Liver (tissue), 9 donors: ENCODE measurements around the gene TSTD2. TPM values are rescaled to one million over a fixed set of nuclear protein-coding genes. Genes with fewer than 3 reads are reported as not detected.
"Not testable (repeated sequence)": the region's sequence is repeated elsewhere in the genome, so short reads cannot be mapped to it uniquely, and the experiment has no call there.

Experiments
- DNase-seq: peaks from one replicate; pipeline ENCODE4 v3.0.0-alpha.2; 2017; ENCODE audit warnings: low spot score
- H3K27ac ChIP-seq, 2 donors: one replicate each; pipeline ENCODE4 v1.7.0; 2013; ENCODE audit warnings: inconsistent platforms in 2 of 2, low read length in 2 of 2, control low read depth in 1 of 2, low read depth in 1 of 2, mild to moderate bottlenecking in 1 of 2
- H3K27me3 ChIP-seq, 4 donors: one replicate each; pipeline versions ENCODE4 v1.6.1 to v1.7.0; 2013; ENCODE audit warnings: low read length in 3 of 4, inconsistent platforms in 1 of 4, mild to moderate bottlenecking in 1 of 4, moderate library complexity in 1 of 4; ENCODE audit not compliant: control insufficient read depth in 4 of 4, insufficient read depth in 4 of 4
- H3K36me3 ChIP-seq, 4 donors: one replicate each; pipeline versions ENCODE4 v1.6.1 to v1.7.0; 2013; ENCODE audit warnings: low read length in 3 of 4, mild to moderate bottlenecking in 3 of 4, low read depth in 1 of 4, moderate library complexity in 1 of 4; ENCODE audit not compliant: control insufficient read depth in 4 of 4, insufficient read depth in 3 of 4
- H3K4me1 ChIP-seq, 4 donors: one replicate each; pipeline versions ENCODE4 v1.6.1 to v1.7.0; 2013; ENCODE audit warnings: low read length in 3 of 4, mild to moderate bottlenecking in 3 of 4, moderate library complexity in 1 of 4; ENCODE audit not compliant: control insufficient read depth in 4 of 4, insufficient read depth in 4 of 4
- H3K4me3 ChIP-seq, 3 donors: one replicate each; pipeline versions ENCODE4 v1.6.1 to v1.7.0; 2013; ENCODE audit warnings: low read length in 3 of 3, control low read depth in 1 of 3, low read depth in 1 of 3, mild to moderate bottlenecking in 1 of 3
- H3K9ac ChIP-seq, 2 donors: one replicate each; pipeline ENCODE4 v1.7.0; 2013; ENCODE audit warnings: low read length in 2 of 2, mild to moderate bottlenecking in 2 of 2, moderate library complexity in 2 of 2, control low read depth in 1 of 2, low read depth in 1 of 2
- H3K9me3 ChIP-seq, 4 donors: one replicate each; pipeline versions ENCODE4 v1.6.1 to v1.7.0; 2013; ENCODE audit warnings: low read length in 3 of 4; ENCODE audit not compliant: control insufficient read depth in 4 of 4
- ATF3 ChIP-seq: IDR thresholded peaks from 2 replicates; pipeline ENCODE4 v1.6.1; 2016; ENCODE audit warnings: antibody characterized with exemption
- EGR1 ChIP-seq, 2 donors: IDR thresholded peaks; 2 replicates each; pipeline ENCODE4 v1.6.1; 2016 to 2018; ENCODE audit warnings: antibody characterized with exemption in 2 of 2, low read depth in 2 of 2
- FOXA1 ChIP-seq: IDR thresholded peaks from 2 replicates; pipeline ENCODE4 v1.6.1; 2016; ENCODE audit warnings: antibody characterized with exemption
- FOXA2 ChIP-seq: IDR thresholded peaks from 2 replicates; pipeline ENCODE4 v1.6.1; 2016; ENCODE audit warnings: antibody characterized with exemption
- GABPA ChIP-seq, 2 donors: IDR thresholded peaks in 1 of 2; conservative IDR thresholded peaks in 1 of 2; 2 replicates each; pipeline ENCODE4 v1.6.1; 2016; ENCODE audit warnings: antibody characterized with exemption in 2 of 2, mild to moderate bottlenecking in 1 of 2, moderate library complexity in 1 of 2
- HNF4A ChIP-seq, 2 donors: conservative IDR thresholded peaks; 2 replicates each; pipeline ENCODE4 v1.6.1; 2016; ENCODE audit warnings: antibody characterized with exemption in 2 of 2, mild to moderate bottlenecking in 2 of 2
- HNF4G ChIP-seq: IDR thresholded peaks from 2 replicates; pipeline ENCODE4 v1.6.1; 2016; ENCODE audit warnings: antibody characterized with exemption
- MAX ChIP-seq: IDR thresholded peaks from 2 replicates; pipeline ENCODE4 v1.6.1; 2016; ENCODE audit warnings: antibody characterized with exemption
- NR2F2 ChIP-seq: IDR thresholded peaks from 2 replicates; pipeline ENCODE4 v1.6.1; 2016; ENCODE audit warnings: antibody characterized with exemption
- RAD21 ChIP-seq, 2 donors: IDR thresholded peaks; 2 replicates each; pipeline ENCODE4 v1.6.1; 2016; ENCODE audit warnings: antibody characterized with exemption in 2 of 2, mild to moderate bottlenecking in 2 of 2
- REST ChIP-seq: IDR thresholded peaks from 2 replicates; pipeline ENCODE4 v1.6.1; 2016; ENCODE audit warnings: antibody characterized with exemption, mild to moderate bottlenecking
- RXRA ChIP-seq, 2 donors: IDR thresholded peaks; 2 replicates each; pipeline ENCODE4 v1.6.1; 2017 to 2018; ENCODE audit warnings: antibody characterized with exemption in 2 of 2, mild to moderate bottlenecking in 1 of 2
- SP1 ChIP-seq: IDR thresholded peaks from 2 replicates; pipeline ENCODE4 v1.6.1; 2018; ENCODE audit warnings: antibody characterized with exemption, mild to moderate bottlenecking
- TAF1 ChIP-seq: conservative IDR thresholded peaks from 2 replicates; pipeline ENCODE4 v1.6.1; 2016; ENCODE audit warnings: antibody characterized with exemption, mild to moderate bottlenecking
- YY1 ChIP-seq: IDR thresholded peaks from 2 replicates; pipeline ENCODE4 v1.6.1; 2016; ENCODE audit warnings: antibody characterized with exemption, mild to moderate bottlenecking
- ZBTB33 ChIP-seq: IDR thresholded peaks from 2 replicates; pipeline ENCODE4 v1.6.1; 2016; ENCODE audit warnings: antibody characterized with exemption
- WGBS: extraction: QIAGEN DNeasy Blood & Tissue Kit; methylation state at CpG from one replicate; pipeline ENCODE4 v1.1.7; 2013; 5-methylcytosine and 5-hydroxymethylcytosine counted together
- polyA plus RNA-seq, 2 donors: library from polyadenylated mRNA; stranded (reverse) in 1 of 2; unstranded in 1 of 2; fragments of 200-250 nt in 1 of 2; fragments of >200 nt in 1 of 2; fragmentation: Nextera tagmentation in 1 of 2; extraction: Ambion mirVana in 1 of 2; gene quantifications; one replicate each; pipeline versions ENCODE4 v1.2.1 to v1.2.3, GENCODE V29; 2013 to 2015
- total RNA-seq, 2 donors: library from RNA; depleted of rRNA; stranded (reverse); fragments of >200 nt; gene quantifications; one replicate each; pipeline ENCODE4 v1.2.3, GENCODE V29; 2014
- TF ChIP-seq, protein P1 (sequence below): fragments of 150-350 bp; IDR thresholded peaks from 2 replicates; pipeline ENCODE4 v1.5.1; 2017; ENCODE audit warnings: improper control_type of control experiment, low read depth, low read length; ENCODE audit not compliant: missing input control
- donor health status: healthy.
- donor health status: healthy.
- donor health status: healthy.
- donor health status: healthy.
- donor health status: healthy.

The TSTD2 gene
- total and polyA plus RNA-seq, 4 donors: 4.6 to 13.8 (median 7.1) TPM

DNA sequence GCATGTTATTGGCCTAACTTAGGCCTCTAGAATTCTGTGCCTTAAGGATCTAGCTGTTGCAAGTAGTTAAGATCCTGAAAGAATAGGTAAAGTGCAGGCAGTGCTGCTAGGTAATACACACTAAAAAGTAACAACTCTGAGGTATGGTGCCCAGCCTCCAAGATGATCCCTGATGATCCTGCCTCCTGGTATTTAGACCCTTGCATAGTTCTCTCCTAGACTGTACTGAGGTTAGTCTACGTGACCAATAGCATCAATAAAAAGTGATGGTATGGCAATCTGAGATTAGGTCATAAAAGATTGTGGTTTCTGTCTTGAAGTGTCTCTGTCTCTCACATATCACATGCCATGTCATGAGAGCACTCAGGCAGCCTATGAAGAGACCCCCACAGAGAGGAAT lies 9.2 kb downstream of the TSTD2 start:
- peaks cover 0 to 10% (median 3%) of the 10 kb centered on the region in 4 donors for H3K36me3 ChIP-seq
- no peak for TF ChIP-seq NR2F2
- no peak for TF ChIP-seq HNF4A (conservative IDR thresholded peaks at IDR 0.05)
- TF ChIP-seq RAD21 (IDR thresholded peaks at IDR 0.05): no peak
- no peak for TF ChIP-seq RXRA (IDR thresholded peaks at IDR 0.05)
- no peak for TF ChIP-seq MAX
- TF ChIP-seq FOXA2: no peak
- TF ChIP-seq HNF4G: no peak
- no peak for TF ChIP-seq EGR1 (IDR thresholded peaks at IDR 0.05; ENCODE audit: low read depth in 2 of 2)
- no peak for TF ChIP-seq REST
- TF ChIP-seq TAF1: no peak
- TF ChIP-seq SP1: no peak
- no peak for TF ChIP-seq ATF3
- TF ChIP-seq, protein P1, sequence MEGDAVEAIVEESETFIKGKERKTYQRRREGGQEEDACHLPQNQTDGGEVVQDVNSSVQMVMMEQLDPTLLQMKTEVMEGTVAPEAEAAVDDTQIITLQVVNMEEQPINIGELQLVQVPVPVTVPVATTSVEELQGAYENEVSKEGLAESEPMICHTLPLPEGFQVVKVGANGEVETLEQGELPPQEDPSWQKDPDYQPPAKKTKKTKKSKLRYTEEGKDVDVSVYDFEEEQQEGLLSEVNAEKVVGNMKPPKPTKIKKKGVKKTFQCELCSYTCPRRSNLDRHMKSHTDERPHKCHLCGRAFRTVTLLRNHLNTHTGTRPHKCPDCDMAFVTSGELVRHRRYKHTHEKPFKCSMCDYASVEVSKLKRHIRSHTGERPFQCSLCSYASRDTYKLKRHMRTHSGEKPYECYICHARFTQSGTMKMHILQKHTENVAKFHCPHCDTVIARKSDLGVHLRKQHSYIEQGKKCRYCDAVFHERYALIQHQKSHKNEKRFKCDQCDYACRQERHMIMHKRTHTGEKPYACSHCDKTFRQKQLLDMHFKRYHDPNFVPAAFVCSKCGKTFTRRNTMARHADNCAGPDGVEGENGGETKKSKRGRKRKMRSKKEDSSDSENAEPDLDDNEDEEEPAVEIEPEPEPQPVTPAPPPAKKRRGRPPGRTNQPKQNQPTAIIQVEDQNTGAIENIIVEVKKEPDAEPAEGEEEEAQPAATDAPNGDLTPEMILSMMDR: no peak
- no peak for TF ChIP-seq GABPA (IDR thresholded peaks at IDR 0.05 in 1 of 2, conservative IDR thresholded peaks at IDR 0.05 in 1 of 2)
- TF ChIP-seq YY1: no peak
- no peak for TF ChIP-seq FOXA1
- no peak for TF ChIP-seq ZBTB33
- H3K9me3 ChIP-seq: no peaks in the 10 kb centered on the region

DNA sequence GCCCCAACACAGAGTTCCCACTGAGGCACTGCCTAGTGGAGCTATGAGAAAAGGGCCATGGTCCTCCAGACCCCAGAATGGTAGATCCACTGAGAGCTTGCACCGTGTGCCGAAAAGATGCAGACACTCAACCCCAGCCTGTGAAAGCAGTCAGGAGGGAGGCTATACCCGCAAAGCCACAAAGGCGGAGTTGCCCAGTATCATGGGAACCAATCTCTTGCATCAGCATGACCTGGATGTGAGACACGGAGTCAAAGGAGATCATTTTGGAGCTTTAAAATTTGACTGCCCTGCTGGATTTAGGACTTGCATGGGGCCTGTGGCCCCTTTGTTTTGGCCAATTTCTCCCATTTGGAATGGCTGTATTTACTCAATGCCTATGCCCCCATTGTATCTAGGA lies 10.7 kb downstream of the TSTD2 start:
- H3K4me1 ChIP-seq, H3K36me3 ChIP-seq, H3K27me3 ChIP-seq, H3K9ac ChIP-seq, DNase-seq, H3K9me3 ChIP-seq, H3K27ac ChIP-seq, H3K4me3 ChIP-seq: not testable (repeated sequence)
- 97% methylated on average over 5 of the region's 5 CpGs for WGBS

More for the DNA sequence above, 9.2 kb downstream of the TSTD2 start:
- no peak for DNase-seq
- Histone ChIP-seq H3K9ac (no peak overlapping the region), H3K27me3 (no peaks in the 10 kb centered on the region), H3K4me1 (peaks cover 0 to 12% (median 10%) of the 10 kb centered on the region in 4 donors), H3K27ac (no peak overlapping the region), H3K4me3 (no peak overlapping the region)
- 78% methylated on average over 1 of the region's 1 CpG for WGBS

- not testable (repeated sequence) for DNase-seq, H3K9ac ChIP-seq, H3K9me3 ChIP-seq, H3K27me3 ChIP-seq, H3K4me1 ChIP-seq, H3K4me3 ChIP-seq, H3K27ac ChIP-seq
- H3K36me3 ChIP-seq: peaks cover 1 to 11% (median 8%) of the 10 kb centered on the region in 4 donors
- 97% methylated on average over 2 of the region's 2 CpGs for WGBS
Observed at GRCh38 chr9:97620063-97620462, 13.1 kb downstream of the TSTD2 start.
